ENCODE results near the gene CFLAR. TPM values are rescaled to one million over a fixed set of nuclear protein-coding genes. Genes with fewer than 3 reads are reported as not detected.

CFLAR gene
- total RNA-seq, 2 donors from 2014 or later = 92.4 to 141 TPM

DNA sequence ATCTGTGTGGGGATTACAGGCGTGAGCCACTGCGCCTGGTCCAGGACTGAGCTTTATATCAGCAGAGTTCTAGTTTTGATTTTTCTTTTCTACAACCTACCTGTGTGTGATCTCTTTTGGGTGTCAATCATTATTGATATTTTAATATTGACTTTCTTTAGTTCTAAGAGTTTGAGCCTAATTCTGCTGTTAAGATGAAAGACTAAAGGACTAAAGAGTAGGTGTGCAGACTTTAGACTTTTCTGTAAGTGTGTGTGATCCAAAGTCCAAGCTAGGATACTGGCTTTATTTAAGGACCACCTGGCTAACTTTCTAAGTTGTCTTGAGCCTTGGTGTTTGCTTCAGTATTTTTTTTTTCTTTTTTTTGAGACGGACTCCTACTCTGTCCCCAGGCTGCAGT lies 79.4 kb downstream of the CFLAR start:
- WGBS = 89% methylated on average over 3 of the region's 3 CpGs
- Histone ChIP-seq H3K36me3 (no peaks in the 10 kb centered on the region), H3K9me3 (no peaks in the 10 kb centered on the region), H3K4me1 (replicated peaks) (no peaks in the 10 kb centered on the region), H3K27ac (no peak overlapping the region), H3K27me3 (replicated peaks; ENCODE audit: insufficient read depth) (no peaks in the 10 kb centered on the region), H3K4me3 (no peak overlapping the region)
- DNase-seq (ENCODE audit: low spot score) = no peak
- intact Hi-C loops (cut with DNase I) = no loop called here
- TF ChIP-seq POLR2AphosphoS5 (IDR thresholded peaks at IDR 0.05) = no peak
- no peak for TF ChIP-seq POLR2A (IDR thresholded peaks at IDR 0.05)

- Histone ChIP-seq H3K4me1 (replicated peaks) (no peaks in the 10 kb centered on the region), H3K27ac (no peak overlapping the region), H3K9me3 (no peaks in the 10 kb centered on the region), H3K36me3 (no peaks in the 10 kb centered on the region), H3K4me3 (no peak overlapping the region), H3K27me3 (replicated peaks; ENCODE audit: insufficient read depth) (no peaks in the 10 kb centered on the region)
- TF ChIP-seq POLR2AphosphoS5 (IDR thresholded peaks at IDR 0.05) (no peak), CTCF (IDR thresholded peaks at IDR 0.05) (no peak), POLR2A (IDR thresholded peaks at IDR 0.05) (no peak)
- intact Hi-C loops (cut with DNase I) = no loop called here
- 72% methylated on average over 3 of the region's 3 CpGs for WGBS
- no peak for DNase-seq (ENCODE audit: low spot score)
These were observed 80.0 kb downstream of the CFLAR start for GRCh38 chr2:201196003-201196402.

- no peaks in the 10 kb centered on the region for H3K27me3 ChIP-seq (replicated peaks; ENCODE audit: insufficient read depth)
These were observed 80.8 kb downstream of the CFLAR start for GRCh38 chr2:201196803-201197202.

DNA sequence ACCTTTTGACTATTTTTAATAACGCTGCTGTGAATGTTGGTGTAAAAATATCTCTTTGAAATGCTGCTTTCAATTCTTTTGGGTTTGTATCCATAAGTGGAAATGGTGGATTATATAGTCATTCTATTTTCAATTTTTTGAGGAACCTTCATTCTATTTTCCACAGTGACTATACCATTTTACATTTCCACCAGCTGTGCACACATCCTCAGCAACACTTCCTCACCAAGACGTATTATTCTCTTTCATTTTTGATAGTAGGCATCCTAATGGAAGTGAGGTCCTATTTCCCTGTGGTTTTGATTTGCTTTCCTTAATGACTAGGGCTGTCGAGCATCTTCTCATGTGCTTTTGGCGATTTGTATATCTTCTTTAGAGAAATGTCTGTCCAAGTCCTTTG lies 81.8 kb downstream of the CFLAR start:
- no peak overlapping the region for H3K27ac ChIP-seq
- no peaks in the 10 kb centered on the region for H3K36me3 ChIP-seq
- H3K4me3 ChIP-seq = no peak overlapping the region
- no peaks in the 10 kb centered on the region for H3K4me1 ChIP-seq (replicated peaks)
- TF ChIP-seq POLR2AphosphoS5 (IDR thresholded peaks at IDR 0.05) = no peak
- TF ChIP-seq POLR2A (IDR thresholded peaks at IDR 0.05) = no peak
- no peak for TF ChIP-seq CTCF (IDR thresholded peaks at IDR 0.05)
- H3K9me3 ChIP-seq = no peaks in the 10 kb centered on the region
- no peaks in the 10 kb centered on the region for H3K27me3 ChIP-seq (replicated peaks; ENCODE audit: insufficient read depth)
- 87% methylated on average over 4 of the region's 4 CpGs for WGBS
- DNase-seq (ENCODE audit: low spot score) = no peak
- intact Hi-C loops (cut with DNase I) = no loop called here

More at GRCh38 chr2:201196803-201197202, 80.8 kb downstream of the CFLAR start:
- intact Hi-C loops (cut with DNase I) = no loop called here
- no peak overlapping the region for H3K4me3 ChIP-seq
- H3K27ac ChIP-seq = no peak overlapping the region
- H3K36me3 ChIP-seq = no peaks in the 10 kb centered on the region
- no peak for DNase-seq (ENCODE audit: low spot score)
- no peaks in the 10 kb centered on the region for H3K9me3 ChIP-seq
- WGBS = 95% methylated on average over 1 of the region's 1 CpG
- TF ChIP-seq POLR2A (IDR thresholded peaks at IDR 0.05) = no peak
- TF ChIP-seq CTCF (IDR thresholded peaks at IDR 0.05) = no peak
- TF ChIP-seq POLR2AphosphoS5 (IDR thresholded peaks at IDR 0.05) = no peak
- no peaks in the 10 kb centered on the region for H3K4me1 ChIP-seq (replicated peaks)

GRCh38 chr2:201199847-201200246 lies 83.9 kb downstream of the CFLAR start:
- TF ChIP-seq POLR2A (IDR thresholded peaks at IDR 0.05) = no peak
- no peak for TF ChIP-seq CTCF (IDR thresholded peaks at IDR 0.05)
- Histone ChIP-seq H3K9me3 (no peaks in the 10 kb centered on the region), H3K27ac (no peak overlapping the region), H3K4me1 (replicated peaks) (no peaks in the 10 kb centered on the region), H3K4me3 (no peak overlapping the region), H3K27me3 (replicated peaks; ENCODE audit: insufficient read depth) (no peaks in the 10 kb centered on the region), H3K36me3 (no peaks in the 10 kb centered on the region)
- no peak for DNase-seq (ENCODE audit: low spot score)
- 65% methylated on average over 5 of the region's 5 CpGs for WGBS
- intact Hi-C loops (cut with DNase I) = no loop called here

Measured in prostate gland (tissue), 2 donors.